GM06990 (cell line): ENCODE data around the gene WDR75.

ENCODE experiments used
- DNase-seq: peaks from one replicate; pipeline ENCODE4 v3.0.0-alpha.2; 2011; ENCODE audit not compliant: insufficient read length; ENCODE audit errors: extremely low read depth
- H3K27me3 ChIP-seq: replicated peaks from 2 replicates; pipeline ENCODE4 v1.6.0; 2011; ENCODE audit warnings: low read length; ENCODE audit not compliant: control insufficient read depth, insufficient read depth
- H3K36me3 ChIP-seq: 2 replicates; pipeline ENCODE4 v1.5.1; 2011; ENCODE audit warnings: low read length; ENCODE audit not compliant: control insufficient read depth, insufficient read depth
- H3K4me3 ChIP-seq: replicated peaks from 2 replicates; pipeline ENCODE4 v1.5.1; 2011; ENCODE audit warnings: low read depth, mild to moderate bottlenecking, control low read depth, low read length
- CTCF ChIP-seq: IDR thresholded peaks from 2 replicates; pipeline ENCODE4 v1.5.1; 2011; ENCODE audit warnings: low read length, control low read depth, mild to moderate bottlenecking, inconsistent platforms; ENCODE audit not compliant: insufficient read depth, poor library complexity, severe bottlenecking

The WDR75 gene

GRCh38 chr2:189407281-189408209 is 33.7 kb upstream of the WDR75 start:
- H3K27me3 ChIP-seq = no peaks in the 10 kb centered on the region
- H3K36me3 ChIP-seq = no peaks in the 10 kb centered on the region
- DNase-seq = no peak
- H3K4me3 ChIP-seq = no peak overlapping the region
- TF ChIP-seq CTCF = no peak

DNA sequence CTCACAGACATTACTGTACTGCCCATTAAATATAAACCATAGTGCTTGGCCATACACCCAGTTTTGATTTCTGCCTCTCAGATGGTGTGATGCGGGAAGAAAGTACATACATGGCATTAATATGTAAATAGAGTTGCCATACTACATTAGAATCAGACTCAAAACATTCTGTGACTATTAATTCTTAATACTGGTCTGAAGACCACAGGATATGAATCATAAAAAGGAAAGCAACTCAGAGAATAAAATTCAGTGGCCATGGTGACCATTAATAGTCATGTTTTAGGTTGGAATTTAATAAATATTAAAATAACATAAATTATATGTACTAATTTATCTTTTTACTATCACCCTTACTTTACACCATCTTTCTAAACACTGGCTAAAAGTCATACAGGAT is 33.0 kb upstream of the WDR75 start:
- TF ChIP-seq CTCF = no peak
- Histone ChIP-seq H3K4me3 (no peak overlapping the region), H3K36me3 (no peaks in the 10 kb centered on the region), H3K27me3 (no peaks in the 10 kb centered on the region)
- DNase-seq = no peak

GRCh38 chr2:189409131-189409530 is 32.1 kb upstream of the WDR75 start:
- no peak for DNase-seq
- H3K4me3 ChIP-seq = no peak overlapping the region
- no peaks in the 10 kb centered on the region for H3K36me3 ChIP-seq
- TF ChIP-seq CTCF = no peak
- H3K27me3 ChIP-seq = no peaks in the 10 kb centered on the region

DNA sequence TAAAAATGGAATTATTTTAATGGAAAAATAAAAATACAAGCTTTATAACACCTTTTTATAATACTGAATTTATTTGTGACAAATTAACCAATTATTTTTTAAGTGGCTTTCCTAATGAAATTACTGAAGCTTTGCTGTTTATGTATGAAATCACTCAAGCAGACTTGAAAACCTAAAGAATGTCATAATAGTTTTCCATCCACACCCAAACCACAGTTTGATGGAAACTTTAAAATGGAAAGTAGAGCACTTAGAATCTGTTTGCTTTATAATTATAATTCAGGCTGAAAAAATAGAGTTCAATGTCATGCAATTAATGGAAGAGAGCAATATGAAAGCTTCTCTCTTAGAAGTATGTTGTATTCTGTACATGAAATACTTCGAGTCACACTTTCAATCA is 31.6 kb upstream of the WDR75 start:
- no peak overlapping the region for H3K4me3 ChIP-seq
- DNase-seq = no peak
- H3K27me3 ChIP-seq = no peaks in the 10 kb centered on the region
- no peaks in the 10 kb centered on the region for H3K36me3 ChIP-seq
- TF ChIP-seq CTCF = no peak

DNA sequence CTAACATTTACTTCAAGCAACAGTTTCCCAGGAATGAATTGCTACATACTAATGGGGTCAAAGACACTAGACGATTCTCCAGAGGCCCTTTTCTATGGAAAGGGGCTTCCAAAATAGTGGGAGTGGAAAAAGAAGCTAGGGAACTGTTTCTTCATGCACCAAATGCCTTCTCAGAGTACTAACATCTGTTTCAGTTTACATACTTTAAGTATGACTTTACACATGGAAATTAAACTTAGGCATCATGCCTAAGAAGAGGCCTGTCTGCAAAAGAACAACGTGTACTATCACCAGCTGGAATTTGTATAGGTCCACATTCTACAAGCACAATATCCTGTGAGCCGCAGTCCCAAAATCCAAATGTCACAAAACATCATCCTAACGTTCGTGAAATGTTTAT is 29.4 kb upstream of the WDR75 start:
- Histone ChIP-seq H3K36me3 (no peaks in the 10 kb centered on the region), H3K4me3 (no peak overlapping the region), H3K27me3 (no peaks in the 10 kb centered on the region)
- DNase-seq = no peak
- no peak for TF ChIP-seq CTCF
